ENCODE data around the gene TNN. TPM values are rescaled to one million over a fixed set of nuclear protein-coding genes. Genes with fewer than 3 reads are reported as not detected.

The TNN gene
- total and polyA plus RNA-seq, 10 of the 15 experiments (the other 5 are each of a cell fraction or from before 2014, with no cell fraction given) = 0.05 to 0.17 (median 0.11) TPM

DNA sequence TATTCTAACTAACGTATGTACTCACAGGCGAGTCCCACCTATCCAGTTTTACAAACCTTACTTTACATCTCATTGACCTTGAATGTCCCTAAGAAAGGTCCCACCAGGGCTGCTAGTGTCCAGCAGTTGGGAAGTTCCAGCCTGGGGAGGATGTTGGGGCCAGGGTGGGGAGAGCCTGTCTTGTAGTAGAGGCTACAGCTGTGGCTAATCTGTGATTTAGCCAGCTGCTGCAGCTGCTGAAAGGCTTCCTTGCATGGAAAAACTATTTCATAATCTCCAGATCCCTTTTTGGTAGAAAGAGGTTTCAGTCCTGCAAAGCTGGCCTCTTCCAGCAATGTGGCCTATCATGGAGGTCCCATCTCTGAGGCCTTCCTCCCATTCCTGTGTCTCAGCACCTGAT is 23.1 kb downstream of the TNN start:
- WGBS (ENCODE audit: insufficient coverage, insufficient replicate concordance, low lambda C conversion rate, missing lambda C conversion rate) = 88% methylated on average over 2 of the region's 2 CpGs
- FAIRE-seq = no peak
- no peak overlapping the region for H3K27ac ChIP-seq (ENCODE audit: control insufficient read depth, insufficient read depth)
- H3K9ac ChIP-seq (ENCODE audit: control insufficient read depth, insufficient read depth, low read length) = no peak overlapping the region
- no TSS peak for BruUV-seq (replicated peaks)
- ChIA-PET POLR2A (no interaction called here), CTCF (interaction anchor here (1.3 kb wide), 1 partner anchor 54 kb away, joined by 3 read pairs; no protein-coding TSS in a partner anchor), RAD21 (ENCODE audit: unreplicated experiment) (no interaction called here), SMC1A (ENCODE audit: uncharacterized antibody, unreplicated experiment) (no interaction called here)
- H2AFZ ChIP-seq (ENCODE audit: control insufficient read depth, low read depth, low read length) = no peak overlapping the region
- H3K4me1 ChIP-seq (ENCODE audit: control insufficient read depth, insufficient read depth, low read length) = no peaks in the 10 kb centered on the region
- H3K4me3 ChIP-seq = no peak overlapping the region
- no peak overlapping the region for H3K4me2 ChIP-seq (ENCODE audit: control insufficient read depth, insufficient read depth)
- DNase-seq (ENCODE audit: low read depth, low spot score) = no peak
- H3K79me2 ChIP-seq (ENCODE audit: control insufficient read depth, insufficient read depth, low read length) = no peaks in the 10 kb centered on the region
- in situ Hi-C loops (cut with MboI) = no loop called here
- intact Hi-C loops (cut with micrococcal nuclease; ENCODE audit: unreplicated experiment) = no loop called here
- TF ChIP-seq EED (IDR thresholded peaks at IDR 0.05; ENCODE audit: low read depth) = no peak
- TF ChIP-seq, protein P1, sequence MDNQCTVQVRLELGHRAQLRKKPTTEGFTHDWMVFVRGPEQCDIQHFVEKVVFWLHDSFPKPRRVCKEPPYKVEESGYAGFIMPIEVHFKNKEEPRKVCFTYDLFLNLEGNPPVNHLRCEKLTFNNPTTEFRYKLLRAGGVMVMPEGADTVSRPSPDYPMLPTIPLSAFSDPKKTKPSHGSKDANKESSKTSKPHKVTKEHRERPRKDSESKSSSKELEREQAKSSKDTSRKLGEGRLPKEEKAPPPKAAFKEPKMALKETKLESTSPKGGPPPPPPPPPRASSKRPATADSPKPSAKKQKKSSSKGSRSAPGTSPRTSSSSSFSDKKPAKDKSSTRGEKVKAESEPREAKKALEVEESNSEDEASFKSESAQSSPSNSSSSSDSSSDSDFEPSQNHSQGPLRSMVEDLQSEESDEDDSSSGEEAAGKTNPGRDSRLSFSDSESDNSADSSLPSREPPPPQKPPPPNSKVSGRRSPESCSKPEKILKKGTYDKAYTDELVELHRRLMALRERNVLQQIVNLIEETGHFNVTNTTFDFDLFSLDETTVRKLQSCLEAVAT (IDR thresholded peaks at IDR 0.05) = no peak
- TF ChIP-seq ZNF622 (IDR thresholded peaks at IDR 0.05) = no peak
- no peak for TF ChIP-seq EP300 (IDR thresholded peaks at IDR 0.05; ENCODE audit: borderline replicate concordance in 1 of 2, control insufficient read depth in 1 of 2, low read depth in 2 of 2, low read length in 2 of 2)
- TF ChIP-seq TCF7 (IDR thresholded peaks at IDR 0.05; ENCODE audit: borderline replicate concordance) = no peak
- no peak for TF ChIP-seq ZBED1 (IDR thresholded peaks at IDR 0.05; ENCODE audit: borderline replicate concordance)
- no peak for TF ChIP-seq PML (IDR thresholded peaks at IDR 0.05; ENCODE audit: low read length)
- TF ChIP-seq, protein P2, sequence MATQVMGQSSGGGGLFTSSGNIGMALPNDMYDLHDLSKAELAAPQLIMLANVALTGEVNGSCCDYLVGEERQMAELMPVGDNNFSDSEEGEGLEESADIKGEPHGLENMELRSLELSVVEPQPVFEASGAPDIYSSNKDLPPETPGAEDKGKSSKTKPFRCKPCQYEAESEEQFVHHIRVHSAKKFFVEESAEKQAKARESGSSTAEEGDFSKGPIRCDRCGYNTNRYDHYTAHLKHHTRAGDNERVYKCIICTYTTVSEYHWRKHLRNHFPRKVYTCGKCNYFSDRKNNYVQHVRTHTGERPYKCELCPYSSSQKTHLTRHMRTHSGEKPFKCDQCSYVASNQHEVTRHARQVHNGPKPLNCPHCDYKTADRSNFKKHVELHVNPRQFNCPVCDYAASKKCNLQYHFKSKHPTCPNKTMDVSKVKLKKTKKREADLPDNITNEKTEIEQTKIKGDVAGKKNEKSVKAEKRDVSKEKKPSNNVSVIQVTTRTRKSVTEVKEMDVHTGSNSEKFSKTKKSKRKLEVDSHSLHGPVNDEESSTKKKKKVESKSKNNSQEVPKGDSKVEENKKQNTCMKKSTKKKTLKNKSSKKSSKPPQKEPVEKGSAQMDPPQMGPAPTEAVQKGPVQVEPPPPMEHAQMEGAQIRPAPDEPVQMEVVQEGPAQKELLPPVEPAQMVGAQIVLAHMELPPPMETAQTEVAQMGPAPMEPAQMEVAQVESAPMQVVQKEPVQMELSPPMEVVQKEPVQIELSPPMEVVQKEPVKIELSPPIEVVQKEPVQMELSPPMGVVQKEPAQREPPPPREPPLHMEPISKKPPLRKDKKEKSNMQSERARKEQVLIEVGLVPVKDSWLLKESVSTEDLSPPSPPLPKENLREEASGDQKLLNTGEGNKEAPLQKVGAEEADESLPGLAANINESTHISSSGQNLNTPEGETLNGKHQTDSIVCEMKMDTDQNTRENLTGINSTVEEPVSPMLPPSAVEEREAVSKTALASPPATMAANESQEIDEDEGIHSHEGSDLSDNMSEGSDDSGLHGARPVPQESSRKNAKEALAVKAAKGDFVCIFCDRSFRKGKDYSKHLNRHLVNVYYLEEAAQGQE (IDR thresholded peaks at IDR 0.05; ENCODE audit: low read depth, low read length) = no peak
- no peak for TF ChIP-seq SUZ12 (IDR thresholded peaks at IDR 0.05; ENCODE audit: unreplicated experiment)
- TF ChIP-seq LARP7 (IDR thresholded peaks at IDR 0.05) = no peak
- no peak for TF ChIP-seq RCOR1 (conservative IDR thresholded peaks at IDR 0.05; ENCODE audit: low read depth, low read length)
- no peak for TF ChIP-seq EZH2 (IDR thresholded peaks at IDR 0.05; ENCODE audit: borderline replicate concordance, control insufficient read depth, low read depth, low read length)
- TF ChIP-seq CBFB (IDR thresholded peaks at IDR 0.05; ENCODE audit: low read depth) = no peak
- no peak for TF ChIP-seq ZNF384 (IDR thresholded peaks at IDR 0.05; ENCODE audit: borderline replicate concordance, low read depth, low read length)
- TF ChIP-seq POLR2AphosphoS2 (IDR thresholded peaks at IDR 0.05; ENCODE audit: low read depth, low read length) = no peak
- TF ChIP-seq IKZF2 (IDR thresholded peaks at IDR 0.05) = no peak
- TF ChIP-seq PAX8 (IDR thresholded peaks at IDR 0.05) = no peak
- ATAC-seq = no peak
- no peaks in the 10 kb centered on the region for H3K36me3 ChIP-seq (ENCODE audit: control insufficient read depth in 2 of 2, insufficient read depth in 2 of 2, low read length in 1 of 2)
- no peaks in the 10 kb centered on the region for H4K20me1 ChIP-seq (ENCODE audit: control insufficient read depth, insufficient read depth)
- H3K9me3 ChIP-seq (replicated peaks; ENCODE audit: control insufficient read depth, insufficient read depth, low read length) = no peaks in the 10 kb centered on the region
- H3K27me3 ChIP-seq (replicated peaks in 1 of 2; ENCODE audit: control insufficient read depth in 2 of 2, insufficient read depth in 2 of 2, low read length in 1 of 2) = 0 out of 4 replicates have a peak, but pooled peaks cover 0 to 2% of the 10 kb centered on the region in 2 experiments

Measured in GM12878 (cell line).